ENCODE results near the gene ASAP2.

ASAP2 gene

DNA sequence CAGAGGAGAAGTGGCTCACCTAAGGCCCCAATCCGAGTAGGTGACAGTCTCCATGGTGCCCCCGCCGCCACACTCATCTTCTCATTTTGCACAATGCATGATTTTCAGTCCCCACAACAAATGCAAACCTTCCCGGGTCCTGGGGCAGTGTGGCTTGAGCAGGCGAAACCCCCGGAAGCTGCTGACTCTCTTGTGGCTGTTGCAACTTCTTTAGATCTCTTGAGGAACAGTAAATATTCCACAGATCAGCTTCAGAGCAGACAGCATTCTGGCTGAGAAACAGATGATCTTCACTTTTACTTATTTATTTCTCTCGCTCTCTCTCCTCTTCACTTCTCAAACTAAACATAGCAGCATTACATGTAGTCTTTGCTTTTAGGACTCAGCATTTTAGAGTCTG, 51.9 kb downstream of the ASAP2 start:
- H3K4me3 ChIP-seq (replicated peaks; ENCODE audit: low read depth, low read length), result peak overlapping the region; percentile 30
- TF ChIP-seq CTCF (IDR thresholded peaks at IDR 0.05; ENCODE audit: low read length, missing control alignments), result no peak
- DNase-seq (ENCODE audit: low read depth), result peak; percentile 47

DNA sequence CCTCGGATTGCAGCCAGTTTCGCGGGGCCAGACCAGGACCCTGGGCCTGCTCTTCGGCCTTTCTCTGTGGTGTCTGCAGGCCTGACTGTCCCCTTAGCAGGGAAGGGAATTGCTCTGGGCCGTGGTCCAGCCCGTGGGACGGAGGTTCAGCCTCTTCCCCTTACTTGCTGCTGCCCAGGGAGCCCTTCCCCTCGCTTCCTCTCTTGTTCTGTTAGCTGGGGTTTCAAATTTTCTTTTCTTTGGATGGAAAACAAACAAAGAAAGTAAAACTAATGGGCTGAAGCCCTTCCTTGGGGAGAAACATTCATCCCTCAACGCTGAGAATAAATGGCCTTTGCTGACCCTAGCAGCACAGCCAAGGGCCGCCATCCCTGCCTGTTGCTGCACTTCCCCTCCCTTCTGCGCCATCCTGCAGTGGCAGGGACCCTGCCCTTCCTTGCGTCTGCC, 52.4 kb downstream of the ASAP2 start:
- H3K4me3 ChIP-seq (replicated peaks; ENCODE audit: low read depth, low read length), result peak overlapping the region; percentile 30
- peak; percentile 43 for DNase-seq (ENCODE audit: low read depth)

GRCh38 chr2:9260464-9260918, 53.9 kb downstream of the ASAP2 start:
- no peak for TF ChIP-seq CTCF (IDR thresholded peaks at IDR 0.05; ENCODE audit: low read length, missing control alignments)
- peak; percentile 55 for DNase-seq (ENCODE audit: low read depth)
- H3K4me3 ChIP-seq (replicated peaks; ENCODE audit: low read depth, low read length), result no peak overlapping the region

More for the DNA sequence above, 52.4 kb downstream of the ASAP2 start:
- TF ChIP-seq CTCF (IDR thresholded peaks at IDR 0.05; ENCODE audit: low read length, missing control alignments), result no peak

GRCh38 chr2:9261231-9261883, 54.7 kb downstream of the ASAP2 start:
- peak; percentile 83 for DNase-seq (ENCODE audit: low read depth)
- H3K4me3 ChIP-seq (replicated peaks; ENCODE audit: low read depth, low read length), result no peak overlapping the region
- TF ChIP-seq CTCF (IDR thresholded peaks at IDR 0.05; ENCODE audit: low read length, missing control alignments), result no peak

GRCh38 chr2:9262671-9263171, 56.1 kb downstream of the ASAP2 start:
- peak; percentile 69 for DNase-seq (ENCODE audit: low read depth)
- TF ChIP-seq CTCF (IDR thresholded peaks at IDR 0.05; ENCODE audit: low read length, missing control alignments), result no peak
- H3K4me3 ChIP-seq (replicated peaks; ENCODE audit: low read depth, low read length), result no peak overlapping the region

- no peak for DNase-seq (ENCODE audit: low read depth)
- TF ChIP-seq CTCF (IDR thresholded peaks at IDR 0.05; ENCODE audit: low read length, missing control alignments), result no peak
- no peak overlapping the region for H3K4me3 ChIP-seq (replicated peaks; ENCODE audit: low read depth, low read length)
Measured at GRCh38 chr2:9263428-9263827, 56.8 kb downstream of the ASAP2 start.

DNA sequence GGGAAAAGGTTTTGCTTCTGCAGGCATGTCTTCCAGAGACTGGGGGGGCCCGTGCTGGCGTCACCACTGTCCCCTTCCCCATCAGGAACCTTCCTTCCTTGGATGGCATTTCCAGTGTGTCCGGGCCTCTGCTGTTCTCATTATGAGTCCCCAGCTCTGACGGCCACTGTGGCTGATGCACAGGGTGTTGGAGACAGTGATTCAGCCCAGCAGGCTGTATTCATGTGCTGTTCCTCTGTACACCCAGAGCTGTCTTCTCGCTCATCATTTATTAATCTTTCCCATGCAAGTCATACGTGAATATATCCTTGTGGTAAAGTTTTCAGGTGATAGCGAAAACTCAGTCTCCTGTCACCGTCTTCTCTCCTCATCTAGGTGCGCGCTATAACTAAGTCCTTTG, 57.7 kb downstream of the ASAP2 start:
- no peak overlapping the region for H3K4me3 ChIP-seq (replicated peaks; ENCODE audit: low read depth, low read length)
- no peak for TF ChIP-seq CTCF (IDR thresholded peaks at IDR 0.05; ENCODE audit: low read length, missing control alignments)
- no peak for DNase-seq (ENCODE audit: low read depth)
